ENCODE data around the gene NR0B2.
"Not testable (repeated sequence)": the region's sequence is repeated elsewhere in the genome, so short reads cannot be mapped to it uniquely, and the experiment has no call there.

The NR0B2 gene

DNA sequence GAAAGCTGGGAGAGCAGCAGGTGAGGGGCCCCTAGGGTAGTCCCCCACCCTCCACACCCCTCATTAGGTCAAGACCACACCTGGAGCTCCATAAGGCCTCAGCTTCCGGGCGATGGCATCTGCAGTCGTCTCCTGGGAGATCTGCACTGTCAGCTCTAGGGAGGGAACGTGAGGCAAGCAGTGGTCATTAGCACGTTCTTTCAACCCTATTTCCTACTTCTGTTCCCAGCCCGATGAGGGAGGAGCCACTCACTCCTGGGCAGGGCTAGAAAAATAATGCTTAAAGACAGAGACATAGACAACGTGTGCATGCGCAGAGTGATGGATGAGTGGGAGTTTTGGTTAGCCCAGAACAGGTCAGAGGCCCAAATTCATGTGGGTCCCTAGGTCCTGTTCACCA lies 36.8 kb upstream of the NR0B2 start:
- WGBS, result 82% methylated on average over 8 of the region's 8 CpGs

DNA sequence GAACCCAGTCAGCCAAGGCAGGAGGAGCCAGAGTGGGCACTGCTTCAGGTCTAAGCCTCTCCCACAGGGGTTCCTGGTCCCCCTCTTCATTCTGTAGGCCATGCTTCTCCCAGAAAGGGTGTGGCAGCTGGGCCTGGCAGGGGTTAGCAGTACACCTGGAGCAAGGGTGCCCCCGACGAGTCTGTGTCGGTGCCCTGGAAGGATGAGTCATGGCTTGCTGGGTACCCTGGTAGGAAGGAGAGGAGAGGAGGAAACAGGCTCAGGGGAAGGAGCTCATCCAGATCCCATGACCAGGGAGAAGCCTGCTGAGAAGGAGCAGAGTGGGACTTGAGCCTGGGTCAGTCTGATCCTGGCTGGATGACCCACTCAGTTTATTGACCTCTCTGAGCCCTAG lies 36.1 kb upstream of the NR0B2 start:
- Histone ChIP-seq H3K4me1 (ENCODE audit: insufficient read depth, low read length) (no peaks in the 10 kb centered on the region), H3K4me3 (ENCODE audit: low read length) (no peak overlapping the region), H3K27me3 (ENCODE audit: insufficient read depth, low read length) (no peaks in the 10 kb centered on the region), H3K9me3 (ENCODE audit: insufficient read depth, low read depth, low read length) (no peaks in the 10 kb centered on the region), H3K9ac (ENCODE audit: low read depth, low read length) (no peak overlapping the region), H3K36me3 (ENCODE audit: insufficient read depth, low read length) (peaks cover 38% of the 10 kb centered on the region), H3K27ac (ENCODE audit: low read depth, low read length) (no peak overlapping the region)
- 98% methylated on average over 3 of the region's 3 CpGs for WGBS

More for the DNA sequence above, 36.8 kb upstream of the NR0B2 start:
- Histone ChIP-seq H3K9me3 (ENCODE audit: insufficient read depth, low read depth, low read length) (no peaks in the 10 kb centered on the region), H3K4me1 (ENCODE audit: insufficient read depth, low read length) (no peaks in the 10 kb centered on the region), H3K9ac (ENCODE audit: low read depth, low read length) (no peak overlapping the region), H3K27ac (ENCODE audit: low read depth, low read length) (no peak overlapping the region), H3K4me3 (ENCODE audit: low read length) (no peak overlapping the region), H3K36me3 (ENCODE audit: insufficient read depth, low read length) (peaks cover 31% of the 10 kb centered on the region), H3K27me3 (ENCODE audit: insufficient read depth, low read length) (no peaks in the 10 kb centered on the region)

DNA sequence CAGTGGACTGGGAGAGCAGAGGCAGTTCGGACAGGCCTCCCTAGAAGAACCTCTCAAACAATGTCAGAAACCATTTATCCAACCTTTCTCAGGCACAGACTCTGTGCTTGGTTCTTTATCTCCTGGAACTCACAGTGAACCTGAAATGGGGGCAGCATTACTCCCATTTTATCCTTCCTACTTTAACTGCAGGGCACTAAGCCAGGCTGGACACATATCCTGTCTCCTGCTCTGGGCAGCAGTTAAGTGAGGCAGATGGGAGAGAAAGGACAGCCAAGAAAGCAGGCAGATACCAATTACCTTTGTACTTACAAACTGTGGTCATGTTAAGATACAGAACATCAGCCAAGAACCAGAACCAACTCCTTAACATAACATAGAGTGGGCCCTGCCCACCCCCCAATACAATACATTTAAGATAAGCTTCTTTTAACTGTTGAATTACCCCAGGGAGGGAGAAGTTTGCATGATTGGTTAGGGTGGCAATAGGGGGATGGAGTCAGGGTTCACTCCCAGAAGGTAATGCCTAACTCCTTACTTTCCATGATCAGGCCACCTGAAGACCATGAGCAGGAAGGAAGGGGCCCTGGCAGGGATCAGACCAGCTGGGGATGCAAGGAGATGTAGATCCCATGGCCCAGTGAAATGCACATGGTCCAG lies 35.6 kb upstream of the NR0B2 start:
- Histone ChIP-seq H3K27me3 (ENCODE audit: insufficient read depth, low read length) (no peaks in the 10 kb centered on the region), H3K4me1 (ENCODE audit: insufficient read depth, low read length) (no peaks in the 10 kb centered on the region), H3K9me3 (ENCODE audit: insufficient read depth, low read depth, low read length) (no peaks in the 10 kb centered on the region), H3K4me3 (ENCODE audit: low read length) (no peak overlapping the region), H3K9ac (ENCODE audit: low read depth, low read length) (no peak overlapping the region), H3K36me3 (ENCODE audit: insufficient read depth, low read length) (peaks cover 42% of the 10 kb centered on the region), H3K27ac (ENCODE audit: low read depth, low read length) (no peak overlapping the region)
- WGBS, result 81% methylated on average over 1 of the region's 1 CpG

DNA sequence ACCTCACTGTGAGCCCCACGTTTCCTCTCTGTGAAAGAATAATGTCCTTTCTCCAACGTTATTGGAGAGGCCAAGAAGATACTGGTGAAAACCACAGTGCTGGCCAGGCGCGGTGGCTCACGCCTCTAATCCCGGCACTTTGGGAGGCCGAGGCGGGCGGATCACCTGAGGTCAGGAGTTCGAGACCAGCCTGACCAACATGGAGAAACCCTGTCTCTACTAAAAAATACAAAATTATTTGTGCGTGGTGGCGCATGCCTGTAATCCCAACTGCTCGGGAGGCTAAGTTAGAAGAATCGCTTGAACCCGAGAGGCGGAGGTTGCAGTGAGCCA lies 34.9 kb upstream of the NR0B2 start:
- H3K4me1 ChIP-seq (ENCODE audit: insufficient read depth, low read length); H3K27me3 ChIP-seq (ENCODE audit: insufficient read depth, low read length); H3K9ac ChIP-seq (ENCODE audit: low read depth, low read length); H3K4me3 ChIP-seq (ENCODE audit: low read length); H3K9me3 ChIP-seq (ENCODE audit: insufficient read depth, low read depth, low read length); H3K27ac ChIP-seq (ENCODE audit: low read depth, low read length): not testable (repeated sequence)
- WGBS, result 96% methylated on average over 16 of the region's 16 CpGs
- peaks cover 48% of the 10 kb centered on the region for H3K36me3 ChIP-seq (ENCODE audit: insufficient read depth, low read length)

DNA sequence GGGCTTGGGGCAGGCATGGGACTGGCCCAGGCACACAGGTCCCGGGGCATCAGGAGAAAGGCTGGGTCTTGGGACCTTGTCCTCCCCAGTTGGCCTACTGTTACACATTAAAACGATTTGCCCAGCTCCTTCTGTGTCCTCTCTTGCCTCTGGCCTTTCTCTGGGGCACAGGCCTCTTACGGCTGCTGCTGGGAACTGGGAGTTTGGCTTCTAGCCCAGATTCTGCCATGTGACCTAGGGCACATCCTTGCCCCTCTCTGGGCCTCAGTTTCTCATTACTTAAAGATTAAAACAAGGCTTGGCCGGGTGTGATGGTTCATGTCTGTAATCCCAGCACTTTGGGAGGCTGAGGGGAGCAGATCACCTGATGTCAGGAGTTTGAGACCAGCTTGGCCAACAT lies 32.5 kb upstream of the NR0B2 start:
- WGBS, result 94% methylated on average over 4 of the region's 4 CpGs
- Histone ChIP-seq H3K27ac (ENCODE audit: low read depth, low read length) (no peak overlapping the region), H3K27me3 (ENCODE audit: insufficient read depth, low read length) (no peaks in the 10 kb centered on the region), H3K4me3 (ENCODE audit: low read length) (no peak overlapping the region), H3K4me1 (ENCODE audit: insufficient read depth, low read length) (no peaks in the 10 kb centered on the region), H3K36me3 (ENCODE audit: insufficient read depth, low read length) (peaks cover 68% of the 10 kb centered on the region), H3K9ac (ENCODE audit: low read depth, low read length) (no peak overlapping the region), H3K9me3 (ENCODE audit: insufficient read depth, low read depth, low read length) (no peaks in the 10 kb centered on the region)

DNA sequence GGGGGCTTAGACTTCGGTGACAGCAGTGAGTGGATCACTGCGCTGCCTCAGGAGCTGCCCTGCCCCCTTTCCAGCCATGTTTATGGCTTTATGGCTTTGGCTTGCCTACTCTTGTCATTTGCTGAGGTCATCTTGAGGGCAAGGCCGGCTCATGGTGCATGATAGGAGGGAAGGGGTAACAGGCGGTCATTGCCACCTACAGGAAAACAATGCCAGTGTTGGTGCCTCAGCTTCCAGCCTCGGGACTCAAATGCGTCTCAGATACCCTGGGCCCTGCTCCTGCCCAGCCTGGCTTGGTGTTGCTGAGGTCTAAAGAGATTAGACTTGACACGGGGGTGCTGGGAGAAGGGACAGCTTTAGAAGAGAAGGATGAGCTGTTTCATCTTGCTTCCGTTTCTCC lies 32.0 kb upstream of the NR0B2 start:
- Histone ChIP-seq H3K9ac (ENCODE audit: low read depth, low read length) (no peak overlapping the region), H3K27ac (ENCODE audit: low read depth, low read length) (no peak overlapping the region), H3K36me3 (ENCODE audit: insufficient read depth, low read length) (peaks cover 72% of the 10 kb centered on the region), H3K4me3 (ENCODE audit: low read length) (no peak overlapping the region), H3K9me3 (ENCODE audit: insufficient read depth, low read depth, low read length) (no peaks in the 10 kb centered on the region), H3K27me3 (ENCODE audit: insufficient read depth, low read length) (no peaks in the 10 kb centered on the region), H3K4me1 (ENCODE audit: insufficient read depth, low read length) (no peaks in the 10 kb centered on the region)
- WGBS, result 94% methylated on average over 8 of the region's 8 CpGs

DNA sequence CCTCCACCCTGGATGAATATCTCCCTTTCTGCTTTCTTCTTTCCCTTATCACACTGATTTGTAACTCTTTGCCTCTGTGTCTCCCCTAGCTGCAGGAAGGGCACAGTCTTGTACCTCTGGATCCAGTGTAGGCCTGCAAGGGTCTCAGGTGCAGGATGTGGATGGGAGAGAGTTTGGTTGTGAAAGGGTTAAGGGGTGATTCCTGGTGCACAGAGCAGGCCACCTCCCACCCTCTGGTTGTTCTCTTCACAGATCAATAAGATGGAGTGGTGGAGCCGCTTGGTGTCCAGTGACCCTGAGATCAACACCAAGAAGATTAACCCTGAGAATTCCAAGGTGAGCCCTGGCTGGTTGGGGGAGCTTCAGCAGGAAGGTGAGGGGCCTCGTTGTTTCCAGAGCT lies 31.4 kb upstream of the NR0B2 start:
- no peaks in the 10 kb centered on the region for H3K9me3 ChIP-seq (ENCODE audit: insufficient read depth, low read depth, low read length)
- 92% methylated on average over 2 of the region's 2 CpGs for WGBS
- H3K27me3 ChIP-seq (ENCODE audit: insufficient read depth, low read length), result no peaks in the 10 kb centered on the region
- H3K27ac ChIP-seq (ENCODE audit: low read depth, low read length), result no peak overlapping the region
- H3K4me1 ChIP-seq (ENCODE audit: insufficient read depth, low read length), result no peaks in the 10 kb centered on the region
- peaks cover 72% of the 10 kb centered on the region for H3K36me3 ChIP-seq (ENCODE audit: insufficient read depth, low read length)
- H3K4me3 ChIP-seq (ENCODE audit: low read length), result no peak overlapping the region
- no peak overlapping the region for H3K9ac ChIP-seq (ENCODE audit: low read depth, low read length)

DNA sequence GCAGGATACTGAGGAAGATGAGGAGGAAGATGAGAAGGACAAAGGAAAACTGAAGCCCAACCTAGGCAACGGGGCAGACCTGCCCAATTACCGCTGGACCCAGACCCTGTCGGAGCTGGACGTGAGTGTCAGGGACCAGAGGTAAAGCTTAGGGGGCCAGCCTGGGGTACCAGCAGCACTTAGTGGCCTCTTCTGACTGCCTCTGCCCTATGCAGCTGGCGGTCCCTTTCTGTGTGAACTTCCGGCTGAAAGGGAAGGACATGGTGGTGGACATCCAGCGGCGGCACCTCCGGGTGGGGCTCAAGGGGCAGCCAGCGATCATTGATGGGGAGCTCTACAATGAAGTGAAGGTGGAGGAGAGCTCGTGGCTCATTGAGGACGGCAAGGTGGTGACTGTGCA lies 28.9 kb upstream of the NR0B2 start:
- Histone ChIP-seq H3K9ac (ENCODE audit: low read depth, low read length) (no peak overlapping the region), H3K4me1 (ENCODE audit: insufficient read depth, low read length) (no peaks in the 10 kb centered on the region), H3K27me3 (ENCODE audit: insufficient read depth, low read length) (no peaks in the 10 kb centered on the region), H3K9me3 (ENCODE audit: insufficient read depth, low read depth, low read length) (no peaks in the 10 kb centered on the region), H3K4me3 (ENCODE audit: low read length) (no peak overlapping the region), H3K27ac (ENCODE audit: low read depth, low read length) (no peak overlapping the region), H3K36me3 (ENCODE audit: insufficient read depth, low read length) (peaks cover 78% of the 10 kb centered on the region)
- 95% methylated on average over 12 of the region's 12 CpGs for WGBS

DNA sequence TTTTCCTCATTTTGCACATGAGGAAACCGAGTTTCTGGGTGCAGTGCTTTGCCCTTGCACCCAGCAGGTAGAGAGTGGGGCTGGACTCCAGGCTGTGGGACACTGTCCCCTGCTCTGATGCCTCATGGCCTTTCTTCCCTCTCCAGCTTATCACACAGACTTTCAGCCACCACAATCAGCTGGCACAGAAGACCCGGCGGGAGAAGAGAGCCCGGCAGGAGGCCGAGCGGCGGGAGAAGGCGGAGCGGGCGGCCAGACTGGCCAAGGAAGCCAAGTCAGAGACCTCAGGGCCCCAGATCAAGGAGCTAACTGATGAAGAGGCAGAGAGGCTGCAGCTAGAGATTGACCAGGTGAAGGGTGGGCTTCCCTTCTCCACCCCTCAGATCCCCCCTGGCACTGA lies 27.5 kb upstream of the NR0B2 start:
- Histone ChIP-seq H3K9me3 (ENCODE audit: insufficient read depth, low read depth, low read length) (no peaks in the 10 kb centered on the region), H3K27me3 (ENCODE audit: insufficient read depth, low read length) (no peaks in the 10 kb centered on the region), H3K4me1 (ENCODE audit: insufficient read depth, low read length) (no peaks in the 10 kb centered on the region), H3K36me3 (ENCODE audit: insufficient read depth, low read length) (peaks cover 78% of the 10 kb centered on the region), H3K4me3 (ENCODE audit: low read length) (no peak overlapping the region), H3K27ac (ENCODE audit: low read depth, low read length) (no peak overlapping the region), H3K9ac (ENCODE audit: low read depth, low read length) (no peak overlapping the region)
- 97% methylated on average over 10 of the region's 10 CpGs for WGBS

DNA sequence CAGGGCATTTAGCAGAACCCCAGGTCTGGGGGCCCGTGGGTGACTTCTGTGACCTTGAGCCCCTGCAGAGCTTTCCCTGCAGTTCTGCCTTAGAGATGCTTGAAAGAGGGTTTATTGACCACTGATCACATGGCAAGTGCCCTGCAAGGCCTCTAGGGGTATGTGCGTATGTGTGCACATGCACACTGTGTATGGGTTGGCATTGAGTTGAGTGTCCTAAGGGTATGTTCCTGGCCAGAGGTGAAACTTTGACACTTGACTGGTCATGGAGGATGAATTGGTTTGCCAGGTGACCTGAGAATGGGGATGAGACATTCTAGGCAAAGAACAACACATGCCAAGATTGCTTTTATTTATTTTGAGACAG lies 24.9 kb upstream of the NR0B2 start:
- 97% methylated on average over 2 of the region's 2 CpGs for WGBS
- Histone ChIP-seq H3K27ac (ENCODE audit: low read depth, low read length) (no peak overlapping the region), H3K4me3 (ENCODE audit: low read length) (no peak overlapping the region), H3K9ac (ENCODE audit: low read depth, low read length) (no peak overlapping the region), H3K36me3 (ENCODE audit: insufficient read depth, low read length) (peaks cover 69% of the 10 kb centered on the region), H3K4me1 (ENCODE audit: insufficient read depth, low read length) (no peaks in the 10 kb centered on the region), H3K27me3 (ENCODE audit: insufficient read depth, low read length) (no peaks in the 10 kb centered on the region), H3K9me3 (ENCODE audit: insufficient read depth, low read depth, low read length) (no peaks in the 10 kb centered on the region)

DNA sequence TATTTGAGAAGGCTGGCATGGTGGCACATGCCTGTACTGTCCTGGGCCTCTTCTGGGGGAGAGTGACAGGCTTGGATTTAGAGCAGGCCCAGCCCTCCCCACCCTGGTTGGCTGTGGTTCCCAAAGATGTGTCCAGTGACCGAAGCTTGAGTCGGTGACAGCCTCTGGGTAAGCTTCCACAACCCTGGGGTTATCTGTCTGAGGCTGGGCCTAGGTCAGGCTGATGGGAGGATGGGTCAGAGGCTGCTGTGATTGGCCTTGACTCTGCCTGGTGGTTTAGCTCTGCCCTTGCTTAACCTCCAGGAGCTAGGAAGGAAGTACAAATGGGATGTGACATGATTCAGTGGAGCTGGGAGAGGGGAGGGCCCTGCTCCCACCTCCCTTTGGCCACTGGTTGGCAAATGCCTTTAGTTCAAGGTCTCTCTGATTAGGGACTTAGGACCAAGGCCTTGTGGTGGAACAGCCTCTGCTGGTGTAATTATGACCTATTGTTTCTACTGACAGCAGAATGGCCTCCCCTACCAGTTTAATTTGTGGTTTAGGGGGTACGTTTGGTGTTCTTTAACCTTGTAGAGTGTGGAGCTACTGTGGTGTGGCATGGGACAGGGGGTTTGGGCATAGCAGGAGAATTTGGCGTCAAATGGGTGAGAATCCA lies 24.4 kb upstream of the NR0B2 start:
- Histone ChIP-seq H3K9me3 (ENCODE audit: insufficient read depth, low read depth, low read length) (no peaks in the 10 kb centered on the region), H3K4me1 (ENCODE audit: insufficient read depth, low read length) (no peaks in the 10 kb centered on the region), H3K27me3 (ENCODE audit: insufficient read depth, low read length) (no peaks in the 10 kb centered on the region), H3K4me3 (ENCODE audit: low read length) (no peak overlapping the region), H3K27ac (ENCODE audit: low read depth, low read length) (no peak overlapping the region), H3K36me3 (ENCODE audit: insufficient read depth, low read length) (peaks cover 67% of the 10 kb centered on the region), H3K9ac (ENCODE audit: low read depth, low read length) (no peak overlapping the region)
- 93% methylated on average over 4 of the region's 4 CpGs for WGBS

DNA sequence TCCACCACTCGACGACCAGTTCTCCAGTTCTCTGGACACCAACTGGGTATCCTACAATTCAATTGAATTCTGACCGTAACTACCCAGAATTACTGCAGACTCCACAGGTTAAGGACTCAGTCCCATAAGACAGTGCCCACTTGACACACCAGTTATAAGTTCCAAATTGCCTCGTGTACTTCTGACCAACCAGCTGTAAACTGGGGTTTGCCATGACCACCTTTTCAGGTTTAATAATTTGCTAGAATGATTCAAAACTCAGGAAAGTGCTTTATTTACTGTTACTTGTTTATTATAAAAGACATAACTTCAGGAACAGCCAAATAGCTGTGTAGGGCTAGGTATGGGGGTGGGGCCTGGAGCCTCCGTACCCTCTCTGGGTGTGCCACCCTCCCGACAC lies 23.0 kb upstream of the NR0B2 start:
- H3K27me3 ChIP-seq (ENCODE audit: insufficient read depth, low read length), result no peaks in the 10 kb centered on the region
- no peak overlapping the region for H3K4me3 ChIP-seq (ENCODE audit: low read length)
- 93% methylated on average over 4 of the region's 6 CpGs for WGBS
- no peaks in the 10 kb centered on the region for H3K9me3 ChIP-seq (ENCODE audit: insufficient read depth, low read depth, low read length)
- H3K4me1 ChIP-seq (ENCODE audit: insufficient read depth, low read length), result no peaks in the 10 kb centered on the region
- peaks cover 64% of the 10 kb centered on the region for H3K36me3 ChIP-seq (ENCODE audit: insufficient read depth, low read length)
- no peak overlapping the region for H3K27ac ChIP-seq (ENCODE audit: low read depth, low read length)
- no peak overlapping the region for H3K9ac ChIP-seq (ENCODE audit: low read depth, low read length)
